CD4-positive, alpha-beta memory T cell (primary cell): ENCODE results near the gene GPR15LG. TPM values are rescaled to one million over a fixed set of nuclear protein-coding genes. Genes with fewer than 3 reads are reported as not detected.

Experiments used
- CTCF ChIA-PET: fragments of 350-600 bp; sonication (Branson Sonifier 250); formaldehyde crosslinking; loops from one replicate; lab custom pipeline; 2021; ENCODE audit warnings: inconsistent platforms; ENCODE audit not compliant: partially characterized antibody; lab: Charles Lee
- POLR2A ChIA-PET: fragments of 350-600 bp; sonication (Branson Sonifier 250); formaldehyde crosslinking; loops from one replicate; lab custom pipeline; 2021; ENCODE audit not compliant: partially characterized antibody; lab: Charles Lee
- DNase-seq, 5 donors: peaks; one replicate each; pipeline versions ENCODE4 v3.0.0 to v3.0.0-alpha.2; 2020 to 2022; ENCODE audit warnings: mixed read lengths in 1 of 5
- H3K27ac ChIP-seq: one replicate; pipeline ENCODE4 v1.7.0; 2013; ENCODE audit warnings: low read depth, low read length
- H3K27me3 ChIP-seq: 2 replicates; pipeline ENCODE4 v1.7.0; 2013; ENCODE audit warnings: mild to moderate bottlenecking, low read length, moderate library complexity; ENCODE audit not compliant: insufficient read depth
- H3K36me3 ChIP-seq: 2 replicates; pipeline ENCODE4 v1.7.0; 2013; ENCODE audit warnings: mild to moderate bottlenecking, low read length, moderate library complexity; ENCODE audit not compliant: insufficient read depth
- H3K4me1 ChIP-seq: 2 replicates; pipeline ENCODE4 v1.7.0; 2013; ENCODE audit warnings: mild to moderate bottlenecking, low read length, moderate library complexity; ENCODE audit not compliant: insufficient read depth
- H3K4me3 ChIP-seq, 2 donors: one replicate each; pipeline ENCODE4 v1.7.0; 2013; ENCODE audit warnings: low read length in 2 of 2, mild to moderate bottlenecking in 1 of 2
- H3K9me3 ChIP-seq, 2 donors: one replicate each; pipeline ENCODE4 v1.7.0; 2013; ENCODE audit warnings: low read length in 2 of 2, control low read depth in 1 of 2; ENCODE audit not compliant: control insufficient read depth in 1 of 2
- H3K27ac Mint-ChIP-seq, 7 donors: one replicate each; pipeline ENCODE4 v1.8.0; 2020 to 2021; ENCODE audit warnings: mixed read lengths in 7 of 7, mild to moderate bottlenecking in 6 of 7, inconsistent platforms in 3 of 7, moderate library complexity in 3 of 7
- H3K27me3 Mint-ChIP-seq, 2 donors: one replicate each; pipeline ENCODE4 v1.8.0; 2020 to 2021; ENCODE audit warnings: mixed read lengths in 2 of 2
- H3K36me3 Mint-ChIP-seq, 2 donors: one replicate each; pipeline ENCODE4 v1.8.0; 2020 to 2021; ENCODE audit warnings: mixed read lengths in 2 of 2, inconsistent platforms in 1 of 2, mild to moderate bottlenecking in 1 of 2
- H3K4me1 Mint-ChIP-seq, 4 donors: one replicate each; pipeline ENCODE4 v1.8.0; 2020 to 2021; ENCODE audit warnings: mixed read lengths in 4 of 4, mild to moderate bottlenecking in 1 of 4
- H3K4me3 Mint-ChIP-seq, 8 donors: one replicate each; pipeline ENCODE4 v1.8.0; 2020 to 2021; ENCODE audit warnings: mixed read lengths in 8 of 8, mild to moderate bottlenecking in 7 of 8, moderate library complexity in 6 of 8, inconsistent platforms in 3 of 8
- H3K9me3 Mint-ChIP-seq, 8 donors: one replicate each; pipeline ENCODE4 v1.8.0; 2020 to 2021; ENCODE audit warnings: mixed read lengths in 8 of 8, mild to moderate bottlenecking in 5 of 8, inconsistent platforms in 3 of 8, moderate library complexity in 1 of 8
- intact Hi-C: fragments of 100-400 bp; cut with micrococcal nuclease; formaldehyde crosslinking; loops from one replicate; pipeline ENCODE4 v1.15.1; 2023
- polyA plus RNA-seq, 2 donors: library from polyadenylated mRNA; unstranded; fragments of 300-500 nt; fragmentation: Illumina TruSeq; gene quantifications; one replicate each; pipeline ENCODE4 v1.2.3, GENCODE V29; 2021
- total RNA-seq, 2 experiments: library from RNA; stranded (reverse); gene quantifications; one replicate each; pipeline ENCODE4 v1.2.3, GENCODE V29; 2021

GPR15LG gene
- total and polyA plus RNA-seq, 4 experiments from 2014 or later: not detected

- Histone ChIP-seq H3K27ac (no peak overlapping the region), H3K9me3 (no peaks in the 10 kb centered on the region), H3K4me1 (peaks cover 17% of the 10 kb centered on the region), H3K36me3 (no peaks in the 10 kb centered on the region), H3K4me3 (no peak overlapping the region), H3K27me3 (peaks cover 13% of the 10 kb centered on the region)
- intact Hi-C loops: no loop called here
- Mint-ChIP-seq H3K4me3 (peak overlapping the region in 2 of 8 donors; percentile 30 to 37), H3K27me3 (peaks cover 19 to 27% of the 10 kb centered on the region in 2 donors), H3K4me1 (peaks cover 6 to 17% (median 9%) of the 10 kb centered on the region in 4 donors), H3K36me3 (no peaks in the 10 kb centered on the region), H3K27ac (no peak overlapping the region), H3K9me3 (no peaks in the 10 kb centered on the region)
- DNase-seq: no peak
- ChIA-PET CTCF (interaction anchor here (1.3 kb wide), 1 partner anchor 9 kb away, joined by 4 read pairs; no protein-coding TSS in a partner anchor), POLR2A (no interaction called here)
Observed at GRCh38 chr10:84196083-84196482, 22.5 kb downstream of the GPR15LG start.

DNA sequence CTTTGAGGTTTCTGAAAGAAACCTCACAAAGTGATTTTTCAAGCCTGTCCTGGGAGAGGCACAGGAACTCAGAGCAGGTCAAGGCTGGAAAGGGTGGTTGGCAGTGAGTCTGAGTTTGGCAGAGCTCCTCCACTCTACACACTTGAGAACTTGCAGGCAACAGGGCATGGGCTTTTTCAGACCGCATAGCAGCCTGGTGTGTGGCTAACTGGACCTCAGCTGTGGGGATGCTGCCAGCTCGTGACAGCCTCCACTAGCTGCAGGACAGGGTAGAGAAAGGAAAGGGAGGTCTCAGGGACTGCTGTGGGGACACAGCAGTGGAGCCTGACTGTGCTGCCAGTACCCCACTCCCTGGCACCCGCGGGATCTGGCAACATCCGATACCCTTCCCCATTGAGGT is 23.3 kb downstream of the GPR15LG start:
- CTCF ChIA-PET: interaction anchor here (1.3 kb wide), 1 partner anchor 8 kb away, joined by 4 read pairs; no protein-coding TSS in a partner anchor
- no peaks in the 10 kb centered on the region for H3K36me3 ChIP-seq

DNA sequence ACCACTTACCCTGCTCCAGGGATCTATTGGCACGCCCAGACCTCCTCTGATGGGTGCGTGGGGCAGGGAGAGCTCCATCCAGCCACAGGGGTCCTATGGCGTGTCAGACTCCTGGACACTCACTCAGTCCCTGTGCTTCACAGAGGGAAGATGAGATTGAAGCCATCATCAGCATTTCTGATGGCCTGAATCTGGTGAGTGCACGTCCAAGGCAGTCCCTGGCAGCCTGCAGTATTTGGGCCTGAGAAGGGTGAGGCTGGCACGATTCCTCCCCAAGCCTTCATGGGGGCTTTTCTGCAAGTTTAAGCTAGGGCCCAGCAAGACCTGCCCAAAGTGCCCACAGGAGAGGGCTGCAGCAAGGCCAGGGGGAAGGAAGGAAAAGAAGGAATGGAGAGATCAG is 24.0 kb downstream of the GPR15LG start:
- no peaks in the 10 kb centered on the region for H3K9me3 Mint-ChIP-seq
- intact Hi-C loops: no loop called here
- no peak overlapping the region for H3K27ac Mint-ChIP-seq
- peaks cover 11% of the 10 kb centered on the region for H3K4me1 ChIP-seq
- H3K4me3 Mint-ChIP-seq: no peak overlapping the region
- no peaks in the 10 kb centered on the region for H3K36me3 Mint-ChIP-seq
- H3K4me3 ChIP-seq: no peak overlapping the region
- H3K4me1 Mint-ChIP-seq: peaks cover 1 to 12% (median 4%) of the 10 kb centered on the region in 4 donors
- no peak for DNase-seq
- ChIA-PET CTCF (no interaction called here), POLR2A (no interaction called here)
- no peaks in the 10 kb centered on the region for H3K9me3 ChIP-seq
- no peak overlapping the region for H3K27ac ChIP-seq
- H3K27me3 Mint-ChIP-seq: peaks cover 19 to 27% of the 10 kb centered on the region in 2 donors
- H3K27me3 ChIP-seq: peaks cover 13% of the 10 kb centered on the region
- no peaks in the 10 kb centered on the region for H3K36me3 ChIP-seq

More for the DNA sequence above, 23.3 kb downstream of the GPR15LG start:
- Mint-ChIP-seq H3K4me1 (peaks cover 1 to 12% (median 4%) of the 10 kb centered on the region in 4 donors), H3K9me3 (no peaks in the 10 kb centered on the region), H3K27ac (no peak overlapping the region), H3K4me3 (no peak overlapping the region), H3K27me3 (peaks cover 19 to 25% of the 10 kb centered on the region in 2 donors), H3K36me3 (no peaks in the 10 kb centered on the region)
- Histone ChIP-seq H3K27ac (no peak overlapping the region), H3K4me1 (peaks cover 11% of the 10 kb centered on the region), H3K4me3 (no peak overlapping the region), H3K27me3 (peaks cover 13% of the 10 kb centered on the region), H3K9me3 (no peaks in the 10 kb centered on the region)
- intact Hi-C loops: no loop called here
- POLR2A ChIA-PET: no interaction called here
- no peak for DNase-seq

DNA sequence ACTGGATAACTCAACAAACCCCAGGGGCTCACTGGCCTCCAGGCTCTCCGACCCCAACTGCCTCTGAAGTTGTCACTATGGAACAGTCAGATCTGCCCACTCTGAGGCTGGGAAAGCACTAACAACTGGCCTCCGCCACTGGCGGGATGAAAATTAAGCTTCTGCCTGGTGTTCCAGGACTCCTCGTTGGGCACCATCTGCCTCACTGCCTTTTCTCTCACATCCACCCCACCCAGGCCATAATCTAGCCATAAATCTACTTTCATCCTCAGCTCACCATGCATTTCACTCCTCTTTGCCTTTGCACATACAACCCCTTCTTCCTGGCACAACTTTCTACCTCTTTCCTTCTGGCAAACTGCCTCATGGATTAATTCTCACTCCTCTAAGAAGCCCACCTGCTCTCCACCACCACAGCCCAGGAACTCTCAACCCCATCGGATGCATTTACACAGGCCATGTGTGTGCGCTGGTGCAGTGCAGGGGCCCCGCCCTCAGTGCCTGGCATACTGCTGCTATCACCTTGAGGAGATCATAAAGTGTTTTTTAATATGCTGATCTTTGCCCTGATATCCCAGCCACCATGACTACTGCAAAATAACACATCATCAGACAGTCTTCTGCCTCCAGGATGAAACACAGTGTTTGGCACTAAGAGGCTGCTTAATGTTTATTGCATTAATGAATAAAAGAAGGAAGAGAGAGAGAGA is 24.8 kb downstream of the GPR15LG start:
- ChIA-PET POLR2A (no interaction called here), CTCF (no interaction called here)
- peak overlapping the region in 1 of 7 donors; percentile 39 for H3K27ac Mint-ChIP-seq
- H3K27me3 Mint-ChIP-seq: peaks cover 16 to 25% of the 10 kb centered on the region in 2 donors
- no peak overlapping the region for H3K27ac ChIP-seq
- H3K27me3 ChIP-seq: peaks cover 13% of the 10 kb centered on the region
- H3K9me3 Mint-ChIP-seq: no peaks in the 10 kb centered on the region
- H3K9me3 ChIP-seq: no peaks in the 10 kb centered on the region
- peaks cover 1 to 12% (median 4%) of the 10 kb centered on the region in 4 donors for H3K4me1 Mint-ChIP-seq
- H3K36me3 ChIP-seq: no peaks in the 10 kb centered on the region
- no peak for DNase-seq
- no peaks in the 10 kb centered on the region for H3K36me3 Mint-ChIP-seq
- no peak overlapping the region for H3K4me3 ChIP-seq
- peaks cover 11% of the 10 kb centered on the region for H3K4me1 ChIP-seq
- intact Hi-C loops: no loop called here
- H3K4me3 Mint-ChIP-seq: no peak overlapping the region

GRCh38 chr10:84200537-84201243 is 27.1 kb downstream of the GPR15LG start:
- Mint-ChIP-seq H3K27me3 (peaks cover 11 to 25% of the 10 kb centered on the region in 2 donors), H3K9me3 (no peaks in the 10 kb centered on the region), H3K27ac (no peak overlapping the region), H3K4me3 (no peak overlapping the region), H3K36me3 (no peaks in the 10 kb centered on the region), H3K4me1 (peaks cover 0 to 8% (median 1%) of the 10 kb centered on the region in 4 donors)
- intact Hi-C loops: no loop called here
- no peak overlapping the region for H3K27ac ChIP-seq
- no peak for DNase-seq
- peaks cover 7% of the 10 kb centered on the region for H3K27me3 ChIP-seq
- H3K9me3 ChIP-seq: no peaks in the 10 kb centered on the region
- no peaks in the 10 kb centered on the region for H3K4me1 ChIP-seq
- H3K4me3 ChIP-seq: no peak overlapping the region
- CTCF ChIA-PET: interaction anchor here (1.7 kb wide), 1 partner anchor 53 kb away, joined by 6 read pairs; no protein-coding TSS in a partner anchor
- POLR2A ChIA-PET: no interaction called here
- no peaks in the 10 kb centered on the region for H3K36me3 ChIP-seq

GRCh38 chr10:84201244-84201606 is 27.6 kb downstream of the GPR15LG start:
- peaks cover 0 to 3% (median 1%) of the 10 kb centered on the region in 4 donors for H3K4me1 Mint-ChIP-seq
- ChIA-PET CTCF (interaction anchor here (1.7 kb wide), 1 partner anchor 54 kb away, joined by 6 read pairs; no protein-coding TSS in a partner anchor), POLR2A (no interaction called here)
- no peak overlapping the region for H3K27ac Mint-ChIP-seq
- Histone ChIP-seq H3K27me3 (peaks cover 2% of the 10 kb centered on the region), H3K27ac (no peak overlapping the region), H3K36me3 (no peaks in the 10 kb centered on the region), H3K4me3 (no peak overlapping the region), H3K4me1 (no peaks in the 10 kb centered on the region), H3K9me3 (no peaks in the 10 kb centered on the region)
- intact Hi-C loops: no loop called here
- no peak for DNase-seq
- no peaks in the 10 kb centered on the region for H3K9me3 Mint-ChIP-seq
- H3K36me3 Mint-ChIP-seq: no peaks in the 10 kb centered on the region
- H3K4me3 Mint-ChIP-seq: no peak overlapping the region
- peaks cover 10 to 22% of the 10 kb centered on the region in 2 donors for H3K27me3 Mint-ChIP-seq

DNA sequence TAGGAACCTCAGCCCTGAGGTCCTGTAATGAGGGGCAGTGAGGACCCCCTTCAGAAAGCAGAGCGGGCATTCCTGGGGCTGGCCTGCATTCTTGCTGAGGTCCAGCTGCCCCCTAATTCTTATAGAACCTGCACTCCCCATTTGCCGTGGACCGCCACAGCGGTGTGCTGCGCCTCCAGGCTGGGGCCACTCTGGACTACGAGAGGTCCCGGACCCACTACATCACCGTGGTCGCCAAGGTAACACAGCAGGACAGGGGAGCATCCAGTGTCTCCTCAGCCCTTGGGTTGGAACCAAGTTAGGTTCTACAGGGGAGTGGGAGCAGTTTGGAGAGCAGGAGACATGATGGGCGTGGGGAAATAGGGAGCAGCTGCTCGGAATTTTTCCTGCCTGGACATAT is 28.1 kb downstream of the GPR15LG start:
- CTCF ChIA-PET: interaction anchor here (1.5 to 1.7 kb wide), 2 partner anchors 10 to 54 kb away, joined by 5 to 6 read pairs; no protein-coding TSS in a partner anchor
- H3K36me3 ChIP-seq: no peaks in the 10 kb centered on the region
- H3K27me3 ChIP-seq: no peaks in the 10 kb centered on the region
- peaks cover 7 to 18% of the 10 kb centered on the region in 2 donors for H3K27me3 Mint-ChIP-seq
- no peak overlapping the region for H3K27ac Mint-ChIP-seq
- no peaks in the 10 kb centered on the region for H3K4me1 ChIP-seq
- peaks cover 0 to 2% (median 0%) of the 10 kb centered on the region in 4 donors for H3K4me1 Mint-ChIP-seq
- no peak overlapping the region for H3K4me3 Mint-ChIP-seq
- H3K27ac ChIP-seq: no peak overlapping the region
- DNase-seq: no peak
- no peak overlapping the region for H3K4me3 ChIP-seq
- intact Hi-C loops: no loop called here
- H3K9me3 ChIP-seq: no peaks in the 10 kb centered on the region
- POLR2A ChIA-PET: no interaction called here
- H3K36me3 Mint-ChIP-seq: no peaks in the 10 kb centered on the region
- H3K9me3 Mint-ChIP-seq: no peaks in the 10 kb centered on the region
